Omental fat pad (tissue), 4 donors: ENCODE measurements around the gene LEPROT. TPM values are rescaled to one million over a fixed set of nuclear protein-coding genes. Genes with fewer than 3 reads are reported as not detected.
"Not testable (repeated sequence)": the region's sequence is repeated elsewhere in the genome, so short reads cannot be mapped to it uniquely, and the experiment has no call there.

Experiments
- ATAC-seq: fragments of 150-250 bp; one replicate; pipeline ENCODE4 v1.9.1; 2016; ENCODE audit warnings: mild to moderate bottlenecking, moderate library complexity; ENCODE audit not compliant: low FRiP score
- DNase-seq: peaks from one replicate; pipeline ENCODE4 v3.0.0-alpha.2; 2019; ENCODE audit warnings: low spot score
- total RNA-seq, 4 donors: library from RNA; depleted of rRNA; stranded (reverse); fragments of >200 nt; gene quantifications; one replicate each; pipeline ENCODE4 v1.1.0, GENCODE V29; 2016
- TF ChIP-seq, protein P1 (sequence below), 3 donors: fragments of 450-650 bp; IDR thresholded peaks; one replicate each; pipeline ENCODE4 v1.5.1; 2016 to 2017; ENCODE audit warnings: antibody characterized with exemption in 3 of 3, mild to moderate bottlenecking in 3 of 3, moderate library complexity in 2 of 3

The LEPROT gene
- total RNA-seq, 4 donors from 2014 or later: 61.1 to 123 (median 75.1) TPM

DNA sequence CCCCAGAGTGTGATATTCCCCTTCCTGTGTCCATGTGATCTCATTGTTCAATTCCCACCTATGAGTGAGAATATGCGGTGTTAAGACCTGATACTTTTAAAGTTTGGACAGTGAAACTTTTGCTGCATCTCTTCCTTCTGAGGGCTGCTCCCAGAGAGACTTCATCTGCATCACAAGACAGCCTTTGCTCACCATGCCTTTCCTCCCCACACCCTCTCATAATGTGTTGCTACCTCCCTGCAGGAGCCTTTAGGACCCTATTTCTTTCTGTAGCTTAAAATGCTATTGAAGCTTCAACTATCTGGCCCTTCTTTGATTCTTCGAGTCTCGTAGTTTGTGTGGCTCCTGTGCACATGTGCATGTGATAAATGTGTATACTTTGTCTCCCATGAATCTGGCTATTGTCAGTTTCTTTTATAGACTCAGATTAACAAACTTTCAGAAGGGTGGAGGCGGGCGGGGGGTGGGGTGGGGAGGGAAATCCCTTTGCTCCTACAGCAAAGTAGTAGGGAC, 23.7 kb downstream of the LEPROT start:
- TF ChIP-seq, protein P1, sequence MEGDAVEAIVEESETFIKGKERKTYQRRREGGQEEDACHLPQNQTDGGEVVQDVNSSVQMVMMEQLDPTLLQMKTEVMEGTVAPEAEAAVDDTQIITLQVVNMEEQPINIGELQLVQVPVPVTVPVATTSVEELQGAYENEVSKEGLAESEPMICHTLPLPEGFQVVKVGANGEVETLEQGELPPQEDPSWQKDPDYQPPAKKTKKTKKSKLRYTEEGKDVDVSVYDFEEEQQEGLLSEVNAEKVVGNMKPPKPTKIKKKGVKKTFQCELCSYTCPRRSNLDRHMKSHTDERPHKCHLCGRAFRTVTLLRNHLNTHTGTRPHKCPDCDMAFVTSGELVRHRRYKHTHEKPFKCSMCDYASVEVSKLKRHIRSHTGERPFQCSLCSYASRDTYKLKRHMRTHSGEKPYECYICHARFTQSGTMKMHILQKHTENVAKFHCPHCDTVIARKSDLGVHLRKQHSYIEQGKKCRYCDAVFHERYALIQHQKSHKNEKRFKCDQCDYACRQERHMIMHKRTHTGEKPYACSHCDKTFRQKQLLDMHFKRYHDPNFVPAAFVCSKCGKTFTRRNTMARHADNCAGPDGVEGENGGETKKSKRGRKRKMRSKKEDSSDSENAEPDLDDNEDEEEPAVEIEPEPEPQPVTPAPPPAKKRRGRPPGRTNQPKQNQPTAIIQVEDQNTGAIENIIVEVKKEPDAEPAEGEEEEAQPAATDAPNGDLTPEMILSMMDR (IDR thresholded peaks at IDR 0.05): no peak
- no peak for ATAC-seq
- DNase-seq: no peak

DNA sequence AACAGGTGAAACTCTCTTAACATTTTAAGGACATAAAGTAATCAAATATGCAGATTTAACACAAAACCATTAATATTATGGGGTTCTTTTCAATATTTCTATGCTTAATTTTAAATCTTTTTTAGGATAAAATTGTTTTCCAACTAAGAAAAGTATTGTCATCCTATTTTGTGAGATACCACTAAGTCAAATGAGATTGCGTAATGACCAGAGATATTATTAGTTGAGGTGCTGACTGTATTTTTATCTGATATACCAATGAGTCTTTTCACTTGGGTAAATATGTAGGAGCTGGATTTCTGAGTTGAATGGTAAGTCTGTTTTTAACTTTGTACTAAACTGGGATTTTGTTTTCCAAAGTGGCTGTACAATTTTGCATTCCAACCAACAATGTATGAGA, 25.4 kb downstream of the LEPROT start:
- no peak for ATAC-seq
- no peak for DNase-seq
- TF ChIP-seq, protein P1 (IDR thresholded peaks at IDR 0.05): no peak

DNA sequence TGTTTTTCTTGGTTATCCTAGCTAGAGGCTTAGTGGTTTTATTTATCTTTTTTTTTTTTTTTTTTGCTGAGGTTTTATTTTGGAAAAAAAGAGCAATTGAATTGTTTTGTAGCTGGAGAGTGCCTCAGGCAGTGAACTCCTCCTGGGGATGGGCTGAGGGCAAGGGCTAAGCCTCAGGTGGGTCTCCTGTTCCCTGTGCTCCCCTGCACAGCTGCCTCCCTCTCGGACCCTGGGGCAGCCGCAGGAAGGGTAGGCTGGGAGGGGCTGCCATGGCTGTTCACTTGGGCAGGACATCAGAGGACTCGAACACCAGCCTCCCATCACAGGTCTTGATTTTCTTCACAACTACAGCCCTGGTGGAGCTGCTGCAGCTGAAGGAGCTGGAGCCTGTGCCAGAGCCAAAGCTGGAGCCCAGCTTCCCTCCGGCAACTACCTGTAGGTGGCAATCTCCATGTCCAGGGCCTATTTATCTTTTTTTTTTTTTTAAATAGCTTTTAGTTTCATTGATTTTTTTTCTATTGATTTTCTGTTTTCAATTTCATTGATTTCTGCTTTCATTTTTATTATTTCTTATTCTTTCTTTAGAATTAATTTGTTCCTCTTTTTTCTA, 28.9 kb downstream of the LEPROT start:
- TF ChIP-seq, protein P1 (IDR thresholded peaks at IDR 0.05): no peak
- ATAC-seq: no peak
- no peak for DNase-seq

DNA sequence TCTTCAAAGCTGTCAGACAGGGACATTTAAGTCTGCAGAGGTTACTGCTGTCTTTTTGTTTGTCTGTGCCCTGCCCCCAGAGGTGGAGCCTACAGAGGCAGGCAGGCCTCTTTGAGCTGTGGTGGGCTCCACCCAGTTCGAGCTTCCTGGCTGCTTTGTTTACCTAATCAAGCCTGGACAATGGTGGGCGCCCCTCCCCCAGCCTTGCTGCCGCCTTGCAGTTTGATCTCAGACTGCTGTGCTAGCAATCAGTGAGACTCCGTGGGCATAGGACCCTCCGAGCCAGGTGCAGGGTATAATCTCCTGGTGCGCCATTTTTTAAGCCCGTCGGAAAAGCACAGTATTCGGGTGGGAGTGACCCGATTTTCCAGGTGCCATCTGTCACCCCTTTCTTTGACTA, 35.2 kb downstream of the LEPROT start:
- ATAC-seq, DNase-seq: not testable (repeated sequence)

DNA sequence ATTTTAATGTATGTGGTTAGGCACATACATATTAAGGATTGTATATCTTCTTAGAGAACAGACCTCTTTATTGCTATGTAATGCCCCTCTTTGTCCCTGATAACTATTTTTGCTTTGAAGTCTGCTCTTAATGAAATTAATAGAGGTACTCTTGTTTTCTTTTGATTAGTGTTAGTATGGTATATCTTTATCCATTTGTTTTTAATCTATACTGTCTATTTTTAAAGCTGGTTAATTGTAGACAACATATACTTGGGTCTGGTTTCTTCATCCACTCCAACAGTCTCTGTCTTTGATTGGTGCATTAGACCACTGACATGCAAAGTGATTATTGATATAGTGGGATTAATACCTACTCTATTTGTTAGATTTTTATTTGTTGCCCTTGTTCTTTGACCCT, 36.0 kb downstream of the LEPROT start:
- TF ChIP-seq, protein P1 (IDR thresholded peaks at IDR 0.05): no peak
- ATAC-seq (no peak), DNase-seq (no peak)

DNA sequence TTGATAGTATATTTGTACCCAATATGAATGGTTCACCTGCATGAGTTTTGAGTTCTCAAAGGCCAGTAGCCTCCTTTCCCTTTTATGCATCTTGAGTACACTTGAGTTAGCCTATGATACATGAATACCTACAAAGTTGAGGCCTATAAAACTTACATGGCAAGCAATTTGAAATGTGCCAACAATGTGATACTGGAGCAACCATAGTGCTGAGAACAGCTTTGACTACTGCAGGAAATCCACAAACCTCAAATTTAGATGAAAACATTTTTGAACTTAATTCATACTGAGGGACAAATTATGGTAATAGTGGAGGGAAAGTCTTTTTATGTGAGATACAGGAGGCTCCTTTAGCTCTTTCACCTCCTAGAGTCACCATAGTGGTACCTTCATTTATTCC, 37.4 kb downstream of the LEPROT start:
- DNase-seq (no peak), ATAC-seq (no peak)
- TF ChIP-seq, protein P1 (IDR thresholded peaks at IDR 0.05): no peak

DNA sequence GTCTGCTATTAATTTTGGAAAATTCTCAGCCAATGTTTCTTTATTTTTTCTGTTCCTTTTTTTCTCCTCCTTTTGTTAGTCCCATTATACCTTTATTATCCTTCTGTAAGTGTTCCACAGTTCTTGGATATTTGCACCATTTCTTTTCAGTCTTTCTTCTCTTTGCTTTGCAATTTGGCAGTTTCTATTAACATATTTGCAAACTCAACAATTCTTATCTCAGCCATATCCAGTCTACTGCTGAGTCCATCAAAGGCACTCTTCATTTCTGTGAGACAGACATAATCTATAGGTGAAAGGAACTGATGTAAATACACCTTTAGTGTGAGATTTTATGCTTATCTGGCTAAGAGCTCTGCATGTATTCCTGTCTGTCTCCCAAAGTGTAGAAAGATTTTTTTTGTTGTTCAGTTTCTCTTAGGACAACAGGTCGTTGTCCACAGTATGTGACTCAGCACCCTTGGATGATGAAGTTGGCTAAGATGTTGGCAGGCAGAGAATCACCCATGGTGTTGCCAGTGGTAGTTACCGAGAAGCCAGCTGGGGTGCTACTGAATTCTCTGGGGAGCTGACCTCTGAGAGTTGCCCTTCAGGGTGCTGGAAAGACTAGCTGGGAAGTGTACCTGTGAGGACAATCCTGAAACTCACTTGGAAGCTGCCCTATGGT, 38.4 kb downstream of the LEPROT start:
- TF ChIP-seq, protein P1 (IDR thresholded peaks at IDR 0.05): no peak
- ATAC-seq: no peak
- DNase-seq: no peak
